ENCODE results near the gene RPL21.

DNA sequence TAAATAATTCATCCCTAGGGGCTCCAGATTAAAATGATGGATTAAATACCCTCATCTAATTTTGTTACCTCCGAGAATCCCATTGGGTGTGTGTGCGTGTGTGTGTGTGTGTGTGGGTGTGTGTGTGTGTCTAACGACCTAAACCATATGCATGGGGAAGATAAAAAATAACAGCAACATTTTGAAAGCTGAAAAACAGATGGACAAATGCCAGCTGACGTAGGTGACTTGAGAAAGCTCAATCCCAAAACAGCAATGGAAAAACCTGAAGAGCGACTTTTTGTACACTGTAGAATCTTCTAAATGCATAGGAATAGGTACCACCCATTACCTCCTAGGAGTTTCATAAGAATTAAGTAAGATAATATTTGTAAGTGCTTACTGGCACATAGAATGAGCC, 8.7 kb upstream of the RPL21 start:
- TF ChIP-seq, protein P1, sequence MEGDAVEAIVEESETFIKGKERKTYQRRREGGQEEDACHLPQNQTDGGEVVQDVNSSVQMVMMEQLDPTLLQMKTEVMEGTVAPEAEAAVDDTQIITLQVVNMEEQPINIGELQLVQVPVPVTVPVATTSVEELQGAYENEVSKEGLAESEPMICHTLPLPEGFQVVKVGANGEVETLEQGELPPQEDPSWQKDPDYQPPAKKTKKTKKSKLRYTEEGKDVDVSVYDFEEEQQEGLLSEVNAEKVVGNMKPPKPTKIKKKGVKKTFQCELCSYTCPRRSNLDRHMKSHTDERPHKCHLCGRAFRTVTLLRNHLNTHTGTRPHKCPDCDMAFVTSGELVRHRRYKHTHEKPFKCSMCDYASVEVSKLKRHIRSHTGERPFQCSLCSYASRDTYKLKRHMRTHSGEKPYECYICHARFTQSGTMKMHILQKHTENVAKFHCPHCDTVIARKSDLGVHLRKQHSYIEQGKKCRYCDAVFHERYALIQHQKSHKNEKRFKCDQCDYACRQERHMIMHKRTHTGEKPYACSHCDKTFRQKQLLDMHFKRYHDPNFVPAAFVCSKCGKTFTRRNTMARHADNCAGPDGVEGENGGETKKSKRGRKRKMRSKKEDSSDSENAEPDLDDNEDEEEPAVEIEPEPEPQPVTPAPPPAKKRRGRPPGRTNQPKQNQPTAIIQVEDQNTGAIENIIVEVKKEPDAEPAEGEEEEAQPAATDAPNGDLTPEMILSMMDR (IDR thresholded peaks at IDR 0.05) = no peak
- no peak for TF ChIP-seq ZFX (IDR thresholded peaks at IDR 0.05; ENCODE audit: borderline replicate concordance)
